HTERT RPE-1 (cell line): Measurements from ENCODE around the gene ARID2.

Experiments
- in situ Hi-C: fragments of 300-500 bp; cut with MboI; formaldehyde crosslinking; loops from 4 replicates; pipeline ENCODE4 v1.14.3; 2020; ENCODE audit warnings: low sequenced_read_pairs

ARID2 gene

DNA sequence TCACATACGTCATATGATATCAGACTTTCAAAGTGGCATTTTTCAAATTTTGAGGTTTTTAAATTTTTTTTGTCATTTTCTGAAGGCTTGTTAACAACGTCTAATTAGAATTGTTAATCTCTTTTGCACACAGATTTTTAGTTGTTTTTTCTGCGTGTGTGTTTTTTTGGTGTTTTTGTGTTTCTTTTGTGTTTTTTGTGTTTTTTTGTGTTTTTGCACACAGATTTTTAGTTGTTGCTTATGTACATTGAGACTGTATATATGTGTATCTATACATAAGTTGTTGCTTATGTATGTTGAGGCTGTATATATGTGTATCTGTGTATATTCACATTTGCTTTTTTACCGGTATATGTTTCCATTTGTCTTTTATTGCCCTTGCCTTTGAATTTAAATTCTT lies 30.8 kb downstream of the ARID2 start:
- in situ Hi-C loops = no loop called here

DNA sequence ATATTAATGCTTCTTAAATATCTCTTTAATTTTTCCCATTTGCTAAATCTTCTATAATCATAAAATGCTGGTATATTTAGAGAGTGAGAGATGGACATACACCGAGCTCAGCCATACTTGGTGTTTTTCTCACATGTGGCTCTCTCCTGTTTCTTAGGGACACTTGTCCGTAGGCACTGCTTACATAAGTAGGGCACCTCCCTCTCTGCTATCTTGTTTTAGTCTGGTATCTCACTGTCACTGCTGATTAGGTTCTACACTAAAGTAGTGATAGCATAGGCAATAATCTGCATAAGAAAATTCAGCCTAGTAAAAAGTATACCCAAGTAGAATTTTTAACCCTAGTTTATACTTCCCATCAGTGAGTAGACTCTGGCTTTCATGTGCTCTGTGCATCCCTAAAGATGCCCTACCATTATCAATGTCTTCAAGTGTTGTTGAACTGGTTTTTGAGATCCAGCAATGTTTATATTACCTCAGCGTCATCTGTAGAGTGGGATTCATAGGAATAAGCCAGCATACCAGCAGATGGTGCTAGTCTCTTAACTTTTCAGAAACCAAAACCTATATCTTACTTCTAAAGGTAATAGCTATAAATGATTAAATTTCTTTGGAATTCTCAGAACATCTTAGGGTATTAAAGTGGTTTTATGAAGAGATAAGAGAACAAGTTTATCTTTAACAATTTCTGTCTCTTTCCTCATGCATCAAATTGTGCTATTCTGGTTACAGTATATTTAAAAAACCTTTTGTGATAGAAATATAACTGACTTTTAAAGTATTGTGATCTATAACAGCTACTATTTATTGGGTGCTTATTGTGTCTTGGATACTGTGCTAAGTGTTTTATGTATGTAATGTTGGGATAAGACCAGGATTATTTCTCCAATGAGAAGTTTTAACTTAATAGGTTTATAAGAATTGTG lies 32.9 kb downstream of the ARID2 start:
- in situ Hi-C loops = no loop called here

DNA sequence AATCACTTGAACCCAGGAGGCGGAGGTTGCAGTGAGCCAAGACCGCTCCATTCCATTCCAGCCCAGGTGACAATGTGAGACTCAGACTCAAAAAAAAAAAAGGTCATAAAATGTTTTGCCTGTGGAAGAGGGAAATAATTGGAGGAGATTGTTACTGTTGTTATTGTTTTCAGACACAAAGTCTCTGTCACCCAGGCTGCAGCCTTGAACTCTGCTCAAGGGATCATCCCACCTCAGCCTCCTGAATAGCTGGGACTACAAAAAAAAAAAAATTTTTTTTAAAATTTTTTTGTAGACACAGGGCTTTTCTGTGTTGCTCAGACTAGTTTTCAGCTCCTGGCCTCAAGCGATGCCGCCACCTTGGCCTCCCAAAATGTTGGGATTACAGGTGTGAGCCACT lies 33.9 kb downstream of the ARID2 start:
- in situ Hi-C loops = no loop called here

DNA sequence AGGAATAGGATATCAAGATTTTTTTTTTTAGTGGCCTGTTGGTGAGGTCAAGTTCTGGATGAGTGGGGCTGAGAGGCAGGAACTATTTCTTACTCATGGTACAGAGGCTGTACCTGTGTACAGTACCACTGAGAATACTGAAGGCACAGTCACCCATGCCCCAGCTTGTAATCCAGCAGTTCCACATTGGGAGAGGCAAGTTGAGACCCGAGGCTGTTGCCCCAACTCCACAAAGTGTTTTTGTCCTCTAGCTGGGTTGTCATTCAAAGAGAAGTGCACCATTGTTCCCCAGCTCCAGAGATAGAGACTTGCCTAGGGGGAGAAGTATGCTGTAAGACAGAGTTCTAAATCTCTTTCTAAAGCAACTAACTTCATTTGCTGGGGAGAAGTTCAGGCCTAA lies 38.7 kb downstream of the ARID2 start:
- in situ Hi-C loops = no loop called here

DNA sequence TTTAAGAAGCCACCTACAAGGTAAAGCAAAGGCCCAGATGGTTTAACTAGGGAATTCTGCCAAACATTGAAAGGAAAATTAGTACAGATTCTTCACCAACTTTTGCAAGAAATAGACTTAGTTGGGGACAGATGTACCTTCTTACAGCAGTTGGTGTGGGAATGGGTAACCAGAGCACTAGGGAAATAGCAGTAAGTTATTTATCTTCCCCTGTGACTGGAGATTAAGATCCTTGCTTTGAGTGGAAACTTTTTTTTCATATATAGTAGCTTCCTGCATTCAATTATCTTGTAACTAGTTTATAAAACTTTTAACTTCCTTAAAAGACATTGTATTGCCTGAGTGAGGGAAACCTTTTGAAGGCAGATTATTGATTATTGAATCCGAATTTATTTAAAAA lies 44.2 kb downstream of the ARID2 start:
- in situ Hi-C loops = no loop called here

DNA sequence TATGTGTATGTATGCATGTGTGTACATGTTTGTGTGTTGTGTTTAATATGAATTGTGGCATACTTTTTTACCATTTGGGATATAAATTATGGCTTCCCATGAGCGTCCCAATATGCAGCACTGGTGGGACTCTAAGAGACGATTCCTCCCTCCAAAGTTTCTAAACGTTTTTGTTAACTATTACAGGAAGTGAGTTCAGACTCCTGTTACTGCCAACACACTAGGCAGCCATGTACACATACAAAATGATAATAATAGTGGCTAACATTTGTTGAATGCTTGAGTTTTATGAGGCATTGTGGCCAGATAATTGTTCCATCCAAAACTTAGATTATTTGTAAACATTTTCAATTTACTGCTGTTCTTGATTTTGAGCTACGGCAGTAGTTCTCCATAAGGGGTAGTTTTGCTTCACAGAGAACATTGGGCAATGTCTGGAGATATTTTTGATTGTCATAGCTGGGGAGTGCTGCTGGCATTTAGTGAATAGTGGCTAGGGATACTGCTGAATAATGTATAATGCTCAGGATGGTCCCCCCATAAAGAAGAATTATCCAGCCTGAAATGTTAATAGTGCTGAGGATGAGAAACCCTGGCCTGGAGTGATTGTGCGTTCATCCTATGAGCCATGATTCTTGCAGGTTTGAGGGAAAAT lies 45.1 kb downstream of the ARID2 start:
- in situ Hi-C loops = no loop called here

DNA sequence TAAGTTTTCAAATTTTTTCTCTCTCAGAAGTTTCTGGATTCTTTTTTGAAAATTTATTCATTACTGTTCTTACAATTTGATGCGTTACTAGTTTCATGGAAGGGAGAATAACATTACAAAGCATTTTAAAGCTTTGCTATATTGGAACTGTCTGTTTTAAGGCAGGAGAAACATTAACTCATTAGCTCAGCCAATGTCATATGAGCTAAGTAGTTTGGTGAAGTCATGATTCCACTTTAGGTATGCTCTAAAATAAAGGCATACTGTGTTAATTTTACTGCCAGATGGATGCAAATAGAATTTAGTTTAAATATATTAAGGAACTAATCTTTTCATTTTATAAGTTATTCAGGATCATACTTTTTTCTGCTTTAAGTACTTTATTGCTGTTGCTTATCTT lies 46.0 kb downstream of the ARID2 start:
- in situ Hi-C loops = no loop called here

DNA sequence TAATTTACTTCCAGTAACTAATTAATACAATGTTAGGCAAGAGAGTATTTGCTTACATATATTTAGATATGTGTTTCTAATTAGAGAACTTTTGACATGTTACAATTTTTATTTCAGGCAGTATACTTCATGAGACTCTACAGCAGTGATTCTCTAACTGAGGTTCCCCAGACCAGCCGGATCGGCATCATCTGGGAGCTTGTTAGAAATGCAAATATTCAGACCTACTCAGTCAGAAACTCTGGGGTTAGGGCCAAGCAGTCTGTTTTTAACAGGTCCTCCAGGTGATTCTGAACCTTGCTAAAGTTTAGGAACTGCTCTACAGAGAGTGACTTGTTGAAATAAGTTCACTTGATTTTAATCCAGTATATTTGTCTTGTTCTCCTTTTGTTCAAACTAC lies 46.5 kb downstream of the ARID2 start:
- in situ Hi-C loops = no loop called here

DNA sequence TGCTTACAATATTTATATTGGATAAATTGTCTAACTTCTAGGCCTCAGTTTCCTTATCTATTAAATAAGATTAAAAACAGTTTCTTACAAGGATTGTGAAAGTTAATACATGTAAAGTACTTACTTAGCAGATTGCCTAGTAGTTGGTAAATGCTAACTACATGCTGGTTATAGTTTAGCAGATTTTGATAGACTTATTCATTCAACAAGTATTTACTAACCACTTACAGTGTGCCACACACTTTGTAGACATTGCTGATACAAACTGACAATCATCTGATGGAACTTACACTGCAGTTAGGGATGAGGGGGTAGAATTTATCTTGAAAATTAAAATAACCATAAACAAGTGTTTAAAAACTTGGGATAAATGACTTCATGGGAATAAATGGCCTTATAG lies 50.4 kb downstream of the ARID2 start:
- in situ Hi-C loops = no loop called here

DNA sequence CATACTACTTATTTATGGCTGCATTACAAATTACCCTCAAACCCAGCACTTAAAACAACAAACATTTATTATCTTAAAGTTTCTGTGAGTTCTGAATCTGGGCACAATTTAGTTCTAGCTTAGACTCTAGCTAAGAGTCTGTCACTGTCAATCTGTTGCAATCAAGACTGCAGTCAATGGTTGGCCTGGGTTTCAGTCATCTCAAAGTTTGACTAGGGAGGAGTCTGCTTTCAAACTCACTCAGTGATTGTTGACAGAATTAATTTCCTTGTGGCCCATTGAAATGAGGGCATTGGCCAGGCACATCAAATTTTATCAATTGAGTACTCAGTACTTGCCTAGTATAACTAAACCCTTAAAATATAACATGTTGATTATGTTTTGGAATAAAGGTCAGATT lies 51.6 kb downstream of the ARID2 start:
- in situ Hi-C loops = no loop called here

DNA sequence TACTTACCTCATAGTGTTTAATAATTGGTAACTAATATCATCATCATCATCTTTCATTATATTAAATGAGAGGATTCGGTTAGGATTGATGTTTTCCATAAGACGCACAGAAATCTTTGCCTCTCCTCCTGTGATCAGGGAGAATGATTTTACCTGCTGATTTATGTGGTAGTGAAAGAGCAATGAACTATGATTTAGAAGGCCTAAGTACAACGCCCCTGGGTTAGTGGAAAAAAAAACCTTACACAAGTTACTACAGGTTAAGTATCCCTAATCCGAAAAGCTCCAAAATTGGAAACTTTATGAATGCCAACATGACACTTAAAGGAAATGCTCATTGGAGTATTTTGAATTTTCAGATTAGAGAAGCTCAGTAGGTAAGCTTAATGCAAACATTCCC lies 55.8 kb downstream of the ARID2 start:
- in situ Hi-C loops = no loop called here

DNA sequence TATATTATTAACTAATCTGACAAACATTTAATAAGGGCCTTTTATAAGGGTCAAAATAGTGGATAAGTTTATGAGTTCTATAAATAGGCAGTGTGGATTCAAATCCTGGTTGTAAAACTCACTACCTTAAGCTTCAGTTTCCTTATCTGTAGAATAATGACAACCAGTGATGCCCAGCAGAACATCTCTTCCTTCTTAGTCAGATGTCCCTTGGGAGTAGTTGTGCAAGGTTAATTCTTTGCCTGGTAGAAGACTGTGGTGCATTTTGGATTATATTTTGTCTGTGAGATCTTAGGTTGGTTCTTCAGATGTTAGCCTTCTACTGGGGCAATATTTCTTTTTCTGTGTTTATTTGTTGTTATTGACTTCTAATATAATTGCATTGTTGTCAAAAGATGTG lies 59.5 kb downstream of the ARID2 start:
- in situ Hi-C loops = no loop called here

DNA sequence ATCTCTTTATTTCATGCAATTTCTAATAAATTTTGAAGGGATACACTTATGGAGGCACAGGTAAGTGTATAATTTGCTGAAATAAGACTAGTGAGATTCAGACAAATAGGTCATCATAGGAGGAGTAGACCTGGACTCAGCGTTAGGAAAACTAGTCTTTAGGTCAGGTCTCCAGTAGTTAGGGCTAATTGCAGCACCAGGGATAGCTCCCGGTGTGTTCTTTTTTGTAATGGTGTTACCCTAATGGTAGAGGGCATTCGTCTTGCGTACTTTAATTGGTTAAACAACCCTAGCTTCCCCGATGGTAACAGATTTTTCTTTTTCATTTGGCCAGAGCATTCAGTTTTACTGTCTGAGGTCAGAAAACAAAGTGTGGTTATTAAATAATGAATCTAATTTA lies 64.9 kb downstream of the ARID2 start:
- in situ Hi-C loops = no loop called here

DNA sequence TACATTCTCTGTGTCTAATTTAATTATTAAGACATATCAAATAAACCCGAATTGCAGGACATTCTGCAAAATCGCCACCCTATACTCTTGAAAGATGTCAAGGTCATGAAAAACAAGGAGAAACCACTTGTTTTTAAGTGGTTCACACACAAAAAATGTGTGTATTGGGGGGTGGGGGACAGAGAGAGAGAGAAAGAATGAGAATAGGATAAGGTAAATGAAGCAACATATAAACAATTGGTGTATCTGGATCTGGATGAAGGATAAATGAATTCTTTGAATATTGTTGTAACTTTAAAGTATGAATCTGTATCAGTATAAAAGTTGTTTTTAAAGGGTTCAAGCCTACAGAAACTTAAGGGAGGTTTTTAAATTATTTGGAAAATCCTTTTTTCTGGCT lies 72.1 kb downstream of the ARID2 start:
- in situ Hi-C loops = no loop called here

DNA sequence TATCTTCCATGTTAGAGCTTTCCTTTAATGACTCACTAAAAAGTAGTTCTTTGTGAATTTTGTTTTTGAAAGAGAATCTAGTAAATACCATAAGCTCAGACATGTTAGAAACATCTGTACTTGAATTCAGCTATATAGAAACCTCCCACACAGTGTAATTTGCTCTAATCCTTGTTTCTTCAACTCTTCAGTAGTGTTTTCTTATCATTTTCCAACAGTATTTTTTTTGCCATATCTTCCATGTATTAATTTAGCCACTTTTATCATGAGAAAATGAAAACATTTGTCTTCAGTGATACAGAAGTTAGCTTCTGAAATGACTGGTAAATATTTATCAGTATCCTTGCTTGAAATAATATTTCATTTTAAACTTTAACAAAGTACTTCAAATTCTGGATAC lies 73.6 kb downstream of the ARID2 start:
- in situ Hi-C loops = no loop called here

DNA sequence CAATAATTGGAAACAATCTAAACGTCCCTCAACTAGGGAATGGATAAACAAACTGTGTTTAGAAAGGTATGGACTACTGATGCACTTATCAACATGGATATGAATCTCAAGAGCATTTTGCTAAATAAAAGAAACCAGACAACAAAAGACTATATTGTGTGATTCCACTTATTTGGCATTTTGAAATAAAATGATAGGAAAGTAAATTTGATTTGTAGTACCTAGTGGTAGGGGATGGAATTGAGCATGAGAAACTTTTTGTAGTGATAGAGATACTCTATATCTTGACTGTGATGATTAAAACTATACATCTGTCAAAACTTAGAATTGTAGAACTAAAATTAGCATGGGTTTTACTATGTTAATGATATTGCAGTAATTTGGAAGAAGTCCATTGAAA lies 87.1 kb downstream of the ARID2 start:
- in situ Hi-C loops = no loop called here

DNA sequence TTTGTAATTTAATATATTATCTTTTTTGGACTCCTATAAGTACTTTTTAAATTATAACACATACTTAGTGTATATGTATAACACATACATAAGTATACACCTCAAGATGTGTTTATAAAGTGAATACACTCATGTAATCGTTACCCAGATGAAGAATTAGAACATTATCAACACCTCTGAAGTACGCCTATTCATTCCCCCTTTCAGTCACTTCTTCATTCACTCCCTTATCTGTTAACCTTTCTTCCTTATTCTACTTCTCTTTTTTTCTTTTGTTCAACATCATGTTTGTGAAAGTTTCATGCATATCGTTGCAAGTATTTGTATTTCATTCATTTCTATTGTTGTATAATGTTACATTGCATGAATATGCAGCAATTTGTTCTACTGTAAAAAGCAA lies 98.5 kb downstream of the ARID2 start:
- in situ Hi-C loops = no loop called here

DNA sequence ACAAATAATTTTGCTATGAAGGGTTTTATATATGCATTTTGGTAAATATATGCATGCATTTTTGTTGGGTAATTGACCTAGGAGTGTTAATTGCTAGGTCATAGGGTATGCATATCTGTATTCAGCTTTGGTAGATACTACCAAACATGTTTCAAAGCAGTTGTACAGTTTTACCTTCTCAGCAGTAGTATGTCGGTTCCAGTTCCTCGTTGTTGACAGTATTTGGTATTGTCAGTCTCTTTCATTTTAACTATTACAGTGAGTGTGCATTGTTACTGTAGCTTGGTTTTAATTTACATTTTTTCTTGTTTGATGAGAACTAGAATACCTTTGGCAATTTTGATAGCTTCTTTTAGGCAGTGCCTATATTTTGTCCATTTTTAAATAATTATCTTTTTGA lies 98.9 kb downstream of the ARID2 start:
- in situ Hi-C loops = no loop called here

DNA sequence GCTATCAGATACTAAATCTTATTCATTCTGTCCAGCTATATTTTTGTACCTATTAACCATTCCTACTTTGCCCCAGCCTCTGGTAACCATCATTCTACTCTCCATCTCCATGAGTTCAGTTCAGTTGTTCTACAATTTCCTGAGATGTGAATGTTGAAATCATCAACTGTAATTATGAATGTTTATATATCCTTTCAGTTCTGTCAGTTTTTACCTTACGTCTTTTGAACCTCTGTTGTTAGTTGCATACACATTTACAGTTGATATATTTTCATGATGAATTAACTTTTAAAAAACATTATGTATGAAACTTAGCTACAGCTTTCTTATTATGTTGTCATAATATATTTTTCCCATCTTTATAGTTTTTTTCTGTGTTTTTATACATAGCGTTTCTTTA lies 102.1 kb downstream of the ARID2 start:
- in situ Hi-C loops = no loop called here

DNA sequence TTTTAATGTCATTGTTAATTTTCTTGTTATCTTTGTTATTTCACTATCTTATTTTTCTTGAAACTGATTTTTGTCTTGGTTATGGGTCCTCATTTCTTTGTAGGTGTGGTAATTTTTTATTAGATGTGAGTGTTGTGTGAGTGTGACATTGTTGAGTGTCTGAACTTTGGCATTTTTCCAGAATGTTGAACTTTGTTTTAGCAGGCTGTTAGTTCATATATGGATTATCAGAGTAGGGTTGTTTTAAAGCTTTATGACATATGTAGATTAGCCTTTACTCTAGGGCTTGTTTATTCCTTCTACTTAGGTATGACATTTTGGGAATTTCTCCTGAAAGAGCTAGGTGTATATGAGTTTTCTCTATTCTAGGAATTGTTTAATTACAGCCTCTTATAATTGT lies 103.9 kb downstream of the ARID2 start:
- in situ Hi-C loops = no loop called here

DNA sequence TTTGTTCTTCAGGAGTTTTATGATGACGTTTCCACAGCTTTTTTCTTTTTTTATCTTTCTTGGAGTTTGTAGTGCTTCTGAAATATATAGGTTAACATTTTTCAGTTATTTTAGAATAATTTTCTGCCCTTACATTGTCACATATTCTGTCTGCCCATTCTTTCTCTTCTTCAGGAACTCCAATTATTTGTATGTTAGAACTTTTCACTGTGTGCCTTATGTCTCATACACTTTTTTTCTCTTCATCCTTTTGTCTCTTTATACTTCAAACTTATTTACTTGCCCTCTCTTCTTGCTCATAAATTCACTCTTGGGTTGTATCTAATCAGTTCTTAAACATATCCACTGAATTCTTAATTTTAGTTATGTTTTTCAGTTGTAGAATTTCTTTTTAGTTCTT lies 105.3 kb downstream of the ARID2 start:
- in situ Hi-C loops = no loop called here

DNA sequence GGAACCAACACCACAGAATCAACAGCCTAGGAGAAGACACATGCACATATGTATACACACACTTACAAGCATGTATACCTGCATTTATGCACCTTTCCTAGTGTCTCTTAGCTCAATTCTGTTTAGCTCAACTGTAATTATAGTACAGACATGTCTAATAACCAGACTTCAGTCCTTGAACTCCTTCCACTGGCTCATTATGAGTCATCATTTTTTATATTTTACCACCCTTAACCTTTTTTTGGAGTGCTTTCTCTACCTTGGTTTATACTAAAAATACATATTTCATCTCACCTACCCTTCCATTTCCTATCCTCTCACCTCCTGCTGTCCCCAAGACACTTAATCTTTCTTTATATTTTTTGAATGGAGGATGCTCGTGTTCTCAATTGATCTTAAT lies 110.4 kb downstream of the ARID2 start:
- in situ Hi-C loops = no loop called here

DNA sequence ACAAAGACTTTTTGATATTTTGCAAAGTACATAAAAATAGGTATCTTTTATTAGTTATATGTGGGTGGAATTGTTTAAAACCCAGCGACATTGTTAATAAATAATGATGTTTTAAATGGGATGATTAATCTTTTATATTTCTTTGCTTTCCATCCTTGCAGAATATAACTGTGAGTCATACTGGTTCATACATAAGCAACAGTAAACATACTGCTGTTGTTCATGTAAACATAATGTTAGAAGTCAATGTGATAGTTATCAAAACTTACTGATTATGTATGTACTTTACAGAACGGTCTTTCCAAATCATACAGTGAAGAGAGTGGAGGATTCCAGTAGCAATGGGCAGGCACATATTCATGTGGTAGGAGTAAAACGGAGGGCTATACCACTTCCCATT lies 119.8 kb downstream of the ARID2 start:
- in situ Hi-C loops = no loop called here
